KMS-11 (cell line): ENCODE results near the gene PRLH.

Experiments used
- H2AFZ ChIP-seq: fragments of 200-600 bp; sonication (generic); 2 replicates; pipeline ENCODE4 v1.6.1; 2016; ENCODE audit warnings: antibody characterized with exemption, mixed run types, low read depth
- H3K27ac ChIP-seq: fragments of 200-600 bp; sonication (generic); 2 replicates; pipeline ENCODE4 v1.6.1; 2016; ENCODE audit warnings: mild to moderate bottlenecking, mixed run types
- H3K27me3 ChIP-seq: fragments of 200-600 bp; sonication (generic); 2 replicates; pipeline ENCODE4 v1.6.1; 2017; ENCODE audit warnings: mild to moderate bottlenecking, low read depth, mixed run types, moderate library complexity; ENCODE audit not compliant: insufficient read depth
- H3K36me3 ChIP-seq: fragments of 200-600 bp; sonication (generic); 2 replicates; pipeline ENCODE4 v1.6.1; 2017; ENCODE audit warnings: mild to moderate bottlenecking, mixed run types; ENCODE audit not compliant: insufficient read depth
- H3K4me1 ChIP-seq: fragments of 200-600 bp; sonication (generic); 2 replicates; pipeline ENCODE4 v1.6.1; 2016; ENCODE audit warnings: mild to moderate bottlenecking, low read depth, mixed run types; ENCODE audit not compliant: poor library complexity, severe bottlenecking
- H3K4me2 ChIP-seq: fragments of 200-600 bp; sonication (generic); 2 replicates; pipeline ENCODE4 v1.7.0; 2016; ENCODE audit warnings: mild to moderate bottlenecking, mixed run types
- H3K4me3 ChIP-seq: fragments of 200-600 bp; sonication (generic); IDR thresholded peaks from 2 replicates; pipeline ENCODE4 v1.6.1; 2017; ENCODE audit warnings: low read depth, low read length, mixed read lengths; ENCODE audit not compliant: insufficient read depth
- H3K79me2 ChIP-seq: fragments of 200-600 bp; sonication (generic); 2 replicates; pipeline ENCODE4 v1.6.1; 2016; ENCODE audit warnings: low read depth, mixed run types; ENCODE audit not compliant: insufficient read depth
- H3K9ac ChIP-seq: fragments of 200-600 bp; sonication (generic); 2 replicates; pipeline ENCODE4 v1.6.1; 2016; ENCODE audit warnings: mild to moderate bottlenecking, mixed run types
- H4K20me1 ChIP-seq: fragments of 200-600 bp; sonication (generic); 2 replicates; pipeline ENCODE4 v1.6.1; 2016; ENCODE audit warnings: mild to moderate bottlenecking, mixed run types; ENCODE audit not compliant: insufficient read depth
- CTCF ChIP-seq: fragments of 200-600 bp; sonication (generic); conservative IDR thresholded peaks from 2 replicates; pipeline ENCODE4 v1.6.1; 2017; ENCODE audit warnings: low read depth, mild to moderate bottlenecking, antibody characterized with exemption, low read length, moderate library complexity, mixed read lengths

Gene PRLH

GRCh38 chr2:237540223-237540775, 26.1 kb upstream of the PRLH start:
- Histone ChIP-seq H3K9ac (no peak overlapping the region), H3K79me2 (no peaks in the 10 kb centered on the region), H3K4me1 (no peaks in the 10 kb centered on the region), H3K4me3 (no peak overlapping the region), H4K20me1 (no peaks in the 10 kb centered on the region), H3K36me3 (no peaks in the 10 kb centered on the region), H3K27ac (no peak overlapping the region), H3K4me2 (no peak overlapping the region), H3K27me3 (peaks cover 4% of the 10 kb centered on the region; the same call in 1 of the 2 replicates), H2AFZ (no peak overlapping the region)
- no peak for TF ChIP-seq CTCF

GRCh38 chr2:237540823-237541222, 25.6 kb upstream of the PRLH start:
- H3K36me3 ChIP-seq: no peaks in the 10 kb centered on the region
- no peak overlapping the region for H3K27ac ChIP-seq
- no peaks in the 10 kb centered on the region for H3K79me2 ChIP-seq
- H3K27me3 ChIP-seq: peaks cover 4% of the 10 kb centered on the region; the same call in 1 of the 2 replicates
- no peak overlapping the region for H3K4me3 ChIP-seq
- no peaks in the 10 kb centered on the region for H4K20me1 ChIP-seq
- no peak overlapping the region for H3K9ac ChIP-seq
- no peak overlapping the region for H2AFZ ChIP-seq
- no peak for TF ChIP-seq CTCF
- no peak overlapping the region for H3K4me2 ChIP-seq
- H3K4me1 ChIP-seq: no peaks in the 10 kb centered on the region

GRCh38 chr2:237541243-237541642, 25.1 kb upstream of the PRLH start:
- H3K9ac ChIP-seq: no peak overlapping the region
- no peak overlapping the region for H2AFZ ChIP-seq
- no peak overlapping the region for H3K4me2 ChIP-seq
- peaks cover 4% of the 10 kb centered on the region; the same call in 1 of the 2 replicates for H3K27me3 ChIP-seq
- no peaks in the 10 kb centered on the region for H3K79me2 ChIP-seq
- no peaks in the 10 kb centered on the region for H3K36me3 ChIP-seq
- H4K20me1 ChIP-seq: no peaks in the 10 kb centered on the region
- H3K4me1 ChIP-seq: no peaks in the 10 kb centered on the region
- H3K27ac ChIP-seq: no peak overlapping the region
- TF ChIP-seq CTCF: no peak
- no peak overlapping the region for H3K4me3 ChIP-seq

DNA sequence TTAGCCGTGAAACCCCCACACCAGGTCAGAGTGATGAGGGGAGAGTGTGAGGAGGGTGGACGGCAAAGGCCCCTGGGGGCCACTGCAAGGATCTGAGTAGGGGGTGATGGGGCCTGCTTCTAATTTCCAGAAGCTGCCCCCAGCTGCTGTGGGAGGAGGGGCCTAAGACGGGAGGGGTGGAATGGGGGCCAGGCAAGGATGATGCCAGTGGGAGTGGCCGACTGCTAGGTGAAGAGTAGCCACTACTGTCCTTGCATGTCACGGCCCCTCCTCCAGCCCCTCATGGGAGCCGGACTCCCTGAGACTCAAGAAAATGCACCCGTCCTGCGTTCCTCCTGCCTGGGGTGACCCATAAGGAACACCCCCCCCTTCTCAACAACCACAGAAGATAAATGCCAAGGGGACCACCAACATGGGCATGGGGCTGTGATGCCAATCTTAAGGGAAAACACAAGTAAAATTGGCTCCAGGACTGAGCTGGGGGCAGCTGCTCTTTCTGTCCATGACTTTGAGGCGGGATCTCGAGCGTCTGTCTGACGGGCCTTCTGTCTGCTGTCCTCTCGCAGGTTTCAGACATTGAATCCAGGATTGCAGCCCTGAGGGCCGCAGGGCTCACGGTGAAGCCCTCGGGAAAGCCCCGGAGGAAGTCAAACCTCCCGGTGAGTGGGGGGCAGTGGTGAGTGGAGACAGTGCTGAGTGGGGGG, 24.2 kb upstream of the PRLH start:
- Histone ChIP-seq H3K4me1 (no peaks in the 10 kb centered on the region), H3K4me3 (no peak overlapping the region), H3K36me3 (no peaks in the 10 kb centered on the region), H4K20me1 (no peaks in the 10 kb centered on the region), H3K9ac (no peak overlapping the region), H3K27me3 (peaks cover 4% of the 10 kb centered on the region; the same call in 1 of the 2 replicates), H3K4me2 (no peak overlapping the region), H2AFZ (no peak overlapping the region), H3K79me2 (no peaks in the 10 kb centered on the region), H3K27ac (no peak overlapping the region)
- TF ChIP-seq CTCF: no peak
